Activated T-cell treated with anti-CD3 and anti-CD28 coated beads, Interleukin-2, amount 50 U/mL, for 1 hour (primary cell): ENCODE results near the gene TBC1D25.

Experiments used
- DNase-seq: peaks from one replicate; pipeline ENCODE4 v3.0.0-alpha.2; 2020

TBC1D25 gene

DNA sequence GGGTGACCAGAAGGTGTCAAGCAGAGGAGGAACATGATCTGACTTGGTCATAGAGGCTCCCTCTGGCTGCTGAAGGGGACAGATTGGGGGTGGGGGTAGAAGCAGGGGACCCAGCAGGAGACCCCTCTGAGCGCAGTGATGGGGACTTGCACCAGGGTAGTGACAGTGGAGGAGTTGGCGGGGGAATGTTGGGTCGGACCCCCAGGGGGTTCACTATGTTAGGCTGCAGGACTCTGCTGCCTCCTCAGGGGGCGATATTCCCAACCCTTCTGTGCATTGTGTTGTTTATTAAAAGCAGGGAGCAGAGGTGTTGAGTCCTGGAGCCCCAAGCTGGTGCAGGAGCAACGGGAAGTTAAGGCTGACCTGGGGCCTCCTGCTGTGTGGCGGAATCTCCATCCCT, 66.6 kb downstream of the TBC1D25 start:
- DNase-seq: no peak

DNA sequence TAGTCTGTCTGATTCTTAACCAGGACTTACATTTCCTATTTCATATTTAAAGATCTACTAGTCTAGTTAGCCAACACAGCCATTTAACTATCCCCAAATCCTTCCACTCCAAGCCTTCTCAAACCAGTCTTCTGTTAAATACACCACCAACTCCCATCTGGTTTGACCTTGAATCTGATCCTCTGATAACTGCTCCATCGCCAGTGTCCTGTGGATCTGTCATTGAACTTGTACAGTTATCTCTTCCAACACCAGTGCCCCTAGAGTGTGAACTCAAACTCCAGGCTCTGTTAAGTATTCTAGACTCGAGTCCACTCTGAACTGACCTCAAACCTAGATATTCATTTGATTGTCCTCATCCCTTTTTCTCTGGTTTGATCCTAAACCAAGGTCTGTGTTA, 72.2 kb downstream of the TBC1D25 start:
- no peak for DNase-seq
